ENCODE measurements around the gene PHF23. TPM values are rescaled to one million over a fixed set of nuclear protein-coding genes. Genes with fewer than 3 reads are reported as not detected.

Gene PHF23
- total RNA-seq, 1 experiment from 2014 or later, result 45.8 TPM

GRCh38 chr17:7191571-7192270, 47.5 kb downstream of the PHF23 start:
- no peak overlapping the region for H3K4me3 Mint-ChIP-seq
- no peaks in the 10 kb centered on the region for H3K27me3 Mint-ChIP-seq (ENCODE audit: low read depth)
- peak overlapping the region; percentile 64 for H3K27ac Mint-ChIP-seq
- peak; percentile 95 for ATAC-seq
- no peaks in the 10 kb centered on the region for H3K4me1 Mint-ChIP-seq
- CTCF ChIA-PET, result interaction anchor here (0.7 to 1.0 kb wide), 2 partner anchors 14 to 23 kb away, joined by 4 to 5 read pairs; no protein-coding TSS in a partner anchor
- peak; percentile 86 for DNase-seq (ENCODE audit: low spot score)
- H3K36me3 Mint-ChIP-seq, result peaks cover 27% of the 10 kb centered on the region
- POLR2A ChIA-PET, result no interaction called here
- no peaks in the 10 kb centered on the region for H3K9me3 Mint-ChIP-seq
- peak; percentile 35; the same call in 1 of the 2 replicates for TF ChIP-seq SMAD4 (CRISPR knock-in tag; IDR thresholded peaks at IDR 0.05)
- no peak for TF ChIP-seq HMGXB4 (CRISPR knock-in tag; IDR thresholded peaks at IDR 0.05)
- TF ChIP-seq ATF6 (CRISPR knock-in tag; IDR thresholded peaks at IDR 0.05), result no peak
- TF ChIP-seq TEAD1 (CRISPR knock-in tag; IDR thresholded peaks at IDR 0.05), result peak; percentile 49; the same call in 1 of the 2 replicates
- no peak for TF ChIP-seq GRHL2 (CRISPR knock-in tag; IDR thresholded peaks at IDR 0.05; ENCODE audit: insufficient replicate concordance, severe bottlenecking)
- no peak for TF ChIP-seq SMAD3 (CRISPR knock-in tag; IDR thresholded peaks at IDR 0.05; ENCODE audit: borderline replicate concordance)
- TF ChIP-seq TCF7 (CRISPR knock-in tag; IDR thresholded peaks at IDR 0.05; ENCODE audit: low read depth), result no peak
- TF ChIP-seq USF1 (CRISPR knock-in tag; IDR thresholded peaks at IDR 0.05), result peak; percentile 91
- 0 out of 2 replicates have a peak, but pooled peaks have one; percentile 20 for TF ChIP-seq TEAD4 (CRISPR knock-in tag; IDR thresholded peaks at IDR 0.05)
- no peak for TF ChIP-seq ZNF416 (CRISPR knock-in tag; IDR thresholded peaks at IDR 0.05)
- no peak for TF ChIP-seq JAZF1 (CRISPR knock-in tag; IDR thresholded peaks at IDR 0.05)
- no peak for TF ChIP-seq E2F5 (CRISPR knock-in tag; IDR thresholded peaks at IDR 0.05)
- TF ChIP-seq ZNF219 (CRISPR knock-in tag; IDR thresholded peaks at IDR 0.05; ENCODE audit: borderline replicate concordance), result no peak
- TF ChIP-seq NFYB (CRISPR knock-in tag; conservative IDR thresholded peaks at IDR 0.05; ENCODE audit: low read depth), result no peak
- TF ChIP-seq JUN (CRISPR knock-in tag; IDR thresholded peaks at IDR 0.05), result no peak
- no peak for TF ChIP-seq ZNF671 (CRISPR knock-in tag; IDR thresholded peaks at IDR 0.05)
- TF ChIP-seq SP1 (CRISPR knock-in tag; conservative IDR thresholded peaks at IDR 0.05), result no peak
- no peak for TF ChIP-seq ZNF425 (CRISPR knock-in tag; conservative IDR thresholded peaks at IDR 0.05)
- TF ChIP-seq ZNF532 (CRISPR knock-in tag; IDR thresholded peaks at IDR 0.05; ENCODE audit: borderline replicate concordance), result no peak
- no peak for TF ChIP-seq IRF1 (CRISPR knock-in tag; IDR thresholded peaks at IDR 0.05)
- TF ChIP-seq PRDM15 (CRISPR knock-in tag; IDR thresholded peaks at IDR 0.05), result no peak
